ENCODE data around the gene NAIF1.

The NAIF1 gene

DNA sequence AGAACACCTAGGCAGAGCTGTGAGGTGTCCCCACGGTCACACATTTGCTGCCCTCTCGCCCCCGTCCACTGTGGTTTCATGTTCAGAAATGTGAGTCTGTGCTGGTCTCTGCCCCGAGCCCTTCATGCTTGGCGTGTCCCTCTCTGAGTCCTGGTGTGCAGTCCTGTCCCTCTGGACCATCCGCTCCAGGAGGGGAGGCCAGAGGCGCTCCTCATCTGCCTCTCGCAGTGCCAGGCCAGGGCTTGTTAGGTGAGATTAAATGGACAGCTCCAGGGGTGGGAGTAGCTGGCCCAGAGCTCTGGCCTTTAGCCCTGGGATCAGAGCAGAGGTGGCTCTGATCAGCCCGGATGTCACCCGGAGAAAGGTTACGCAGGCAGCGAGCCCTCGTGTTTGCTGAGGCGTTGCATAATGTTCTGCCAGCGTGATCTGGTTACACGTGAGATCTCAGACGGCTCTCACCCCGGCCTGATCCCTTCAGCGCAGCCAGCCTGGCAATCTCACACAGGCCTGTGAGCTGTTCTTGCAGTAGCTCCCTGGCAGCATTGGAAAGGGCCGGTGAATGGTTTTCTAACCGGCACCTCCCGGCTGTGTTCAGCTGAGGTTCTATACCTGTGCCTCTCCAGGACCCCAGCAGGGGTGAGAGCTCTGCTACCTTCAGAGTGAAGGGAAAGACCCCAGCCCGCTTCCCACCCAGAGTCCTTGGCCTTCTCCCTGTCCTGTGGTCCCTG is 35.9 kb upstream of the NAIF1 start:
- H4K20me1 ChIP-seq (ENCODE audit: insufficient read depth, low read length), result peaks cover 4% of the 10 kb centered on the region; the same call in 1 of the 2 replicates
- H2AFZ ChIP-seq (ENCODE audit: low read depth, low read length), result no peak overlapping the region
- H3K9ac ChIP-seq (ENCODE audit: low read length), result no peak overlapping the region
- no peak overlapping the region for H3K4me3 ChIP-seq (ENCODE audit: low read length)
- no peaks in the 10 kb centered on the region for H3K4me1 ChIP-seq (ENCODE audit: low read length)
- no peaks in the 10 kb centered on the region for H3K9me3 ChIP-seq (ENCODE audit: insufficient read depth, low read length)
- H3K4me2 ChIP-seq (ENCODE audit: low read length), result no peak overlapping the region
- H3K36me3 ChIP-seq (replicated peaks; ENCODE audit: low read depth, low read length), result peaks cover 34% of the 10 kb centered on the region
- H3K79me2 ChIP-seq (ENCODE audit: low read length), result peaks cover 19% of the 10 kb centered on the region
- no peaks in the 10 kb centered on the region for H3K27me3 ChIP-seq (ENCODE audit: low read depth, low read length)
- TF ChIP-seq EZH2phosphoT487 (IDR thresholded peaks at IDR 0.05; ENCODE audit: low read depth), result no peak
- TF ChIP-seq, protein P1, sequence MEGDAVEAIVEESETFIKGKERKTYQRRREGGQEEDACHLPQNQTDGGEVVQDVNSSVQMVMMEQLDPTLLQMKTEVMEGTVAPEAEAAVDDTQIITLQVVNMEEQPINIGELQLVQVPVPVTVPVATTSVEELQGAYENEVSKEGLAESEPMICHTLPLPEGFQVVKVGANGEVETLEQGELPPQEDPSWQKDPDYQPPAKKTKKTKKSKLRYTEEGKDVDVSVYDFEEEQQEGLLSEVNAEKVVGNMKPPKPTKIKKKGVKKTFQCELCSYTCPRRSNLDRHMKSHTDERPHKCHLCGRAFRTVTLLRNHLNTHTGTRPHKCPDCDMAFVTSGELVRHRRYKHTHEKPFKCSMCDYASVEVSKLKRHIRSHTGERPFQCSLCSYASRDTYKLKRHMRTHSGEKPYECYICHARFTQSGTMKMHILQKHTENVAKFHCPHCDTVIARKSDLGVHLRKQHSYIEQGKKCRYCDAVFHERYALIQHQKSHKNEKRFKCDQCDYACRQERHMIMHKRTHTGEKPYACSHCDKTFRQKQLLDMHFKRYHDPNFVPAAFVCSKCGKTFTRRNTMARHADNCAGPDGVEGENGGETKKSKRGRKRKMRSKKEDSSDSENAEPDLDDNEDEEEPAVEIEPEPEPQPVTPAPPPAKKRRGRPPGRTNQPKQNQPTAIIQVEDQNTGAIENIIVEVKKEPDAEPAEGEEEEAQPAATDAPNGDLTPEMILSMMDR (IDR thresholded peaks at IDR 0.05; ENCODE audit: low read depth, low read length), result no peak
- no peak overlapping the region for H3K27ac ChIP-seq (ENCODE audit: low read length)

DNA sequence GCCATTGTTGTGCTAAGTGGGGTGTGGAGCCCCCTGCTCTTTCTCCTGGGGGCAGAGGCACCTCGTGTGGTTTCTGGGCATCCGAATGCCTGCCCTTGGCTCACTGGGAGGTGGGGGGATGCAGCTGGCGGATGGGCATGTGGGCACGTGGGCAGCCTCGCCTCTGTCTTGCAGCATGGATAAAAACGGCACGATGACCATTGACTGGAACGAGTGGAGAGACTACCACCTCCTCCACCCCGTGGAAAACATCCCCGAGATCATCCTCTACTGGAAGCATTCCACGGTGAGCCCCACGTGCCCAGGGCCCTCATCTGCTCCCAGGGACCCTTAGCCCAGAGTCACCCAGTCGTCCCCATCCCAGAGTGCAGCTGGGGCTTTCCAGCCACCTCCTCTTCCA is 35.1 kb upstream of the NAIF1 start:
- H3K4me1 ChIP-seq (ENCODE audit: low read length), result no peaks in the 10 kb centered on the region
- no peak overlapping the region for H2AFZ ChIP-seq (ENCODE audit: low read depth, low read length)
- peaks cover 28% of the 10 kb centered on the region for H3K79me2 ChIP-seq (ENCODE audit: low read length)
- H3K36me3 ChIP-seq (replicated peaks; ENCODE audit: low read depth, low read length), result peaks cover 26% of the 10 kb centered on the region
- H4K20me1 ChIP-seq (ENCODE audit: insufficient read depth, low read length), result peaks cover 4% of the 10 kb centered on the region; the same call in 1 of the 2 replicates
- H3K4me3 ChIP-seq (ENCODE audit: low read length), result no peak overlapping the region
- H3K27ac ChIP-seq (ENCODE audit: low read length), result no peak overlapping the region
- H3K4me2 ChIP-seq (ENCODE audit: low read length), result no peak overlapping the region
- H3K9ac ChIP-seq (ENCODE audit: low read length), result no peak overlapping the region
- no peaks in the 10 kb centered on the region for H3K27me3 ChIP-seq (ENCODE audit: low read depth, low read length)
- no peaks in the 10 kb centered on the region for H3K9me3 ChIP-seq (ENCODE audit: insufficient read depth, low read length)
- TF ChIP-seq, protein P1 (IDR thresholded peaks at IDR 0.05; ENCODE audit: low read depth, low read length), result no peak
- no peak for TF ChIP-seq EZH2phosphoT487 (IDR thresholded peaks at IDR 0.05; ENCODE audit: low read depth)

DNA sequence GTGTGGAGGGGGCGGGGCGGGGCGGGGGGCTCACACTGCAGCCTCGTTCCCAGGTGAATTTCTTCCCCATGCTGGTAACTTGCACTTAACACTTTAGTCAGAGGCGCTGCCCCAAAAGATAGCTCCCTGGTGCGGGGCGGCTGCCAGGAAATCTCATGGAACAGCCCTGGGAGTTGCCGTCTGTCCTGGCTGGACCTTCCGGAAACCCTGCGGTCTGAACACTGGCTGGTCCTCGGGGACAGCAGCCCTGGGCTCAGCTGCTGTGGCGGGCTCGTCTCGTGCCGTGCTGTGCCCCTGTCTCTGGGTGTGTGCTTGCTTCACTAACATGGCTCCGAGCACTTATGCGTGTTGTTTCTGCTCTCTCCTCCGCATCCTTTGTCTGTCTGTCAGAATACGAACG is 34.6 kb upstream of the NAIF1 start:
- Histone ChIP-seq H3K4me2 (ENCODE audit: low read length) (no peak overlapping the region), H3K4me1 (ENCODE audit: low read length) (no peaks in the 10 kb centered on the region), H3K36me3 (replicated peaks; ENCODE audit: low read depth, low read length) (peaks cover 25% of the 10 kb centered on the region)

DNA sequence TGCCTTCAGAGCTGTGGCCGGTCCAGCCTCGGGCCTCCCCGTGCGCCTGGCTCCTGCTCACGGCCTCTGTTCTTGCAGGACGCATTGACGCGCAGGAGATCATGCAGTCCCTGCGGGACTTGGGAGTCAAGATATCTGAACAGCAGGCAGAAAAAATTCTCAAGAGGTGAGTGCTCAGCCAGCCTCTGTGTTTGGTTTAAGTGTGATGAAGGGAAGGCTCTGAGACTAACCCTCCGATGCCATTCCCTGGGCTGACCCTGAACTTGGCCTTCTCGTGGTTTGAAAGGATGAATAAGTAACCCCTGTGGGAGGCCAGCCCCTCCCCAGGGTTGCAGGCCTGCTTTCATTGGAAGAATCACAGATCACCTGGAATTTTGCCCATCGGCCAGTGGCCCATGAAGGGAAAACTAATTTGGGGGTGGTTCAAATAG is 34.1 kb upstream of the NAIF1 start:
- H3K27ac ChIP-seq (ENCODE audit: low read length), result no peak overlapping the region
- no peaks in the 10 kb centered on the region for H3K27me3 ChIP-seq (ENCODE audit: low read depth, low read length)
- H3K4me3 ChIP-seq (ENCODE audit: low read length), result no peak overlapping the region
- no peak overlapping the region for H3K9ac ChIP-seq (ENCODE audit: low read length)
- TF ChIP-seq EZH2phosphoT487 (IDR thresholded peaks at IDR 0.05; ENCODE audit: low read depth), result no peak
- TF ChIP-seq, protein P1 (IDR thresholded peaks at IDR 0.05; ENCODE audit: low read depth, low read length), result no peak
- H2AFZ ChIP-seq (ENCODE audit: low read depth, low read length), result no peak overlapping the region
- H3K4me1 ChIP-seq (ENCODE audit: low read length), result no peaks in the 10 kb centered on the region
- no peaks in the 10 kb centered on the region for H3K9me3 ChIP-seq (ENCODE audit: insufficient read depth, low read length)
- H3K36me3 ChIP-seq (replicated peaks; ENCODE audit: low read depth, low read length), result peaks cover 22% of the 10 kb centered on the region
- H3K79me2 ChIP-seq (ENCODE audit: low read length), result peaks cover 36% of the 10 kb centered on the region
- H3K4me2 ChIP-seq (ENCODE audit: low read length), result no peak overlapping the region
- peaks cover 4% of the 10 kb centered on the region; the same call in 1 of the 2 replicates for H4K20me1 ChIP-seq (ENCODE audit: insufficient read depth, low read length)

More for the DNA sequence above, 34.6 kb upstream of the NAIF1 start:
- no peaks in the 10 kb centered on the region for H3K9me3 ChIP-seq (ENCODE audit: insufficient read depth, low read length)
- peaks cover 4% of the 10 kb centered on the region; the same call in 1 of the 2 replicates for H4K20me1 ChIP-seq (ENCODE audit: insufficient read depth, low read length)
- no peak overlapping the region for H2AFZ ChIP-seq (ENCODE audit: low read depth, low read length)
- TF ChIP-seq, protein P1 (IDR thresholded peaks at IDR 0.05; ENCODE audit: low read depth, low read length), result no peak
- TF ChIP-seq EZH2phosphoT487 (IDR thresholded peaks at IDR 0.05; ENCODE audit: low read depth), result no peak
- no peaks in the 10 kb centered on the region for H3K27me3 ChIP-seq (ENCODE audit: low read depth, low read length)
- no peak overlapping the region for H3K27ac ChIP-seq (ENCODE audit: low read length)
- no peak overlapping the region for H3K9ac ChIP-seq (ENCODE audit: low read length)
- no peak overlapping the region for H3K4me3 ChIP-seq (ENCODE audit: low read length)
- peaks cover 33% of the 10 kb centered on the region for H3K79me2 ChIP-seq (ENCODE audit: low read length)
